H54 (cell line): ENCODE measurements around the gene DNMT3A.

Experiments
- DNase-seq: peaks from one replicate; pipeline ENCODE4 v3.0.0; 2011; ENCODE audit warnings: low spot score, mixed read lengths; ENCODE audit not compliant: insufficient read length
- FAIRE-seq: peaks from 3 replicates; lab custom pipeline; 2011; peaks lifted over from hg19 to GRCh38; lab: Jason Lieb, UNC
- POLR2A ChIP-seq: IDR thresholded peaks from 2 replicates; pipeline ENCODE4 v1.6.1; 2011; ENCODE audit warnings: low read depth, mild to moderate bottlenecking, low read length

The DNMT3A gene

GRCh38 chr2:25293958-25294562 is 47.7 kb downstream of the DNMT3A start:
- TF ChIP-seq POLR2A, result no peak
- DNase-seq (no peak), FAIRE-seq (no peak)

DNA sequence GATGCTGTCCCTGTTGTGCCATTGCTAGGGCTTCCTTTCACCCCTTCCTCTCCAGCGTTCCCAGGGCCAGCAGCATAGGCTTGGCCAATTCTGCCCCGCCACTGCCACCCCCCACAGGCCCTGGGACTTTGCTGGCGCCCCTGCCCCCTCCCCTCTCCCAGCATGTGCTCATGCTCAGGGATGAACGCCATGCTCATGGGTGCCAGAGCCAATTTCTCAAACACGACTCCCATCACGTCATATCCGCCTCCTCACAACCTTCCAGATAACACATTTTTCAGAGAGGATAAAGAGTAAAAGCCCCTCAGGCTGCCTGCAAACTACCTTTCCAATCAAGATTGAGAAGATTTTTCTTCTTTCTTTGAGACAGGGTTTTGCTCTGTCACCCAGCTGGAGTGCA is 48.6 kb downstream of the DNMT3A start:
- TF ChIP-seq POLR2A, result no peak
- FAIRE-seq, result no peak
- DNase-seq, result no peak

- FAIRE-seq, result no peak
- no peak for TF ChIP-seq POLR2A
- DNase-seq, result no peak
Measured at GRCh38 chr2:25292408-25292807, 49.3 kb downstream of the DNMT3A start.

- FAIRE-seq, result no peak
- DNase-seq, result no peak
- TF ChIP-seq POLR2A, result no peak
Measured at GRCh38 chr2:25290811-25291495, 50.8 kb downstream of the DNMT3A start.

GRCh38 chr2:25286723-25287483 is 54.8 kb downstream of the DNMT3A start:
- FAIRE-seq (no peak), DNase-seq (no peak)
- TF ChIP-seq POLR2A, result no peak

DNA sequence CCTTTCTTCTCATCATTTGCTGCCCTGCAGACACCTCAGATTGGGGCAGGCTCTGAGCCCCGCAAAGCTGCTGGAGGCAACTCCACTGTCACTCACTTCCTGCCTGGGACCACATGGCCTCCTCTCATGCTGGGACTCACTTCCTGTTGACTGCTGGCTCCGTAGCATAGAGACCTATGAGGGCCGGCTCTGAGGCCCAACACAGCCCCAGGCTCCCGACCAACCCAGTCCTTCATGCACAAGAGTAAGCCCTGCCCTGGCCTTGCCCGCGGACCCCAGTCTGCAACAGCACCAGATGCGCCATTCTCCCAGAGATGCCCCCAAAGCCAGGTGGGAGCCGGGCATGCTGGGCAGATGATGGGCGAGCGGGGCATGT is 55.7 kb downstream of the DNMT3A start:
- no peak for FAIRE-seq
- TF ChIP-seq POLR2A, result no peak
- DNase-seq, result no peak

- no peak for TF ChIP-seq POLR2A
- FAIRE-seq (no peak), DNase-seq (no peak)
Measured at GRCh38 chr2:25285265-25286024, 56.3 kb downstream of the DNMT3A start.

DNA sequence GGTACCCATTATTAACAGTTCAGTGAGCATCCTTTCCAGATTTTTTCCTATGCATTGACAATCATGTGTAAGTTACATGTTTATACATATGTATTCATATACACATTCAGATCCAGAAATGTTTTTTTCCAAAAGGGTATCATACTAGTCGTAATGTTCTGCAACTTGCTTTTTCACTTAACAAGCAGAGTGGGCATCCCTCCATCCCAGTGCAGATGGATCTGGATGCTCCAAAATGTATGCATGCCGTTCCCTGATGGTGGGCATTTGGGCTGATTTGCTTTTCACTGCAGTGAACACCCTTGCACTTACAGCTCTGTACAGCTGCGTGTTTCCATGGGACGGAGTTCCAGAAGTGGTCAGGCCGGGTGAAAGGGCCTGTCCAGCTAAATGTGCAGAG is 57.0 kb downstream of the DNMT3A start:
- DNase-seq (no peak), FAIRE-seq (no peak)

GRCh38 chr2:25283921-25284320 is 57.8 kb downstream of the DNMT3A start:
- no peak for TF ChIP-seq POLR2A
- DNase-seq (no peak), FAIRE-seq (no peak)

More for the DNA sequence above, 57.0 kb downstream of the DNMT3A start:
- TF ChIP-seq POLR2A, result no peak

DNA sequence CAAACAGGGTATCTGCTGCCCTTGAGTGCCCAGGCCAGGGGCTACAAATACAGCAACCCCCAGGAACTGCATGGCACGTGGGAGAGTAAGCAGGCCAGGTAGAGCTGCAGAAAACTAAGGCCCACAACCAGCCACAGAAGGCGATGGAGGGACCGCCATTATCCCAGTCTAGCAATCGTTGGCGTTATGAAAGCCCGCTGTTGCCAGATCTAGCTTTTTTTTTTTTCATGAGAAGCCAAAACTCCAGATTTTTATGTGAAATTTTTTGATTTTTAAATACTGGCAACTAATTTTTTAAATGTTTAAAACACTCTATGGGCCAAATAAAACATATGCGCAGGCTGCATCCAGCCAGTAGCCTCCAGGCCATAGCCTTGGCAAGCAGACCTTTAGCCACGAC is 59.8 kb downstream of the DNMT3A start:
- DNase-seq (no peak), FAIRE-seq (no peak)
- TF ChIP-seq POLR2A, result no peak

DNA sequence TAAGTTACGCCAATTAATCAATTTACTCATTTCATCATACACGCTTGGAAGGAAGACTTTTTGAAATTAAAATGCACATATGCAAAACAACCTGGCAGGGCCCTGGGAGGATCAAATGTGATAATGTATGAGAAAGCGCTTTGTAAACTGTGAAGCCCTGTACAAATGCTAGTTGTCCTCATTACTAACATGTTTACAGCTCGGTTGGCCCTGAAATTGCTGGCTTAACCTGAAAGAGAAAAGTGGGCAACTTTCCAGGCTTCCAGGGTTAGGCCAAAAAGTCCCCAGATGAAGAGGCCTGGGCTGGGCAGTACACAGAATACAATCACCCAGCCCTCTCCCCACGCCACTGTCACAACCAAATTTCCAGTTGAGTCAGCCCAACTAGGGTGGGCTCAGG is 60.2 kb downstream of the DNMT3A start:
- no peak for FAIRE-seq
- DNase-seq, result no peak
- TF ChIP-seq POLR2A, result no peak

DNA sequence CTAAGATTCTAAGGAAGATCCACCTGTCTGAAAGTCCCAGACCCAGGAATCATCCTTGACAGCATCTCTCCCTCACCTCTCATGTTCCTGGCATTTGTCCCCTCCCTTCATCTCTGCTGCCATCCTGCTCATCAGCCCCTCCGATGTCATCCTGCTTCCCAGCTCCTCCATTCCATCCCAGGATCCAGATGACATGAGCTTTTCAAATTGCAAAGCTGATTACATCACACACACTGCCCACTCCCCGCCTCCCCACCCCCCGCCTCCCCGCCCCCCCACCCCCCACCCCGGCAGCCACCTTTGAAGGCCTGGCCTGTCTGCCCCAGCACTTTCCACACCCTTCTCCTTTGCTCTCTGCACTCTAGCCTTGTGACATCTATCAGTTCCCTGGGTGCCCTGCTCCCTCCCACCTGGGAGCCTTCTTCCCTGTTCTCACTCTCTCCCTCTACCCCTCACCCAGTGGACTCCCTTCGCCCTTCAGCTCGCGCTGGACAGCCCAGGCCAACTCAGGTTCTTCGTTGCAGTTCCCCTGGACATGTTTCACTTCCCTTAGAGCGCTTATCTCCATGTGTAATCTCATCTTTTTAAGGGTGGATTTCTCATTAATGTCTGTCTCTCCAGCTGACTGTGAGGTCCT is 61.6 kb downstream of the DNMT3A start:
- TF ChIP-seq POLR2A, result no peak
- no peak for FAIRE-seq
- no peak for DNase-seq

DNA sequence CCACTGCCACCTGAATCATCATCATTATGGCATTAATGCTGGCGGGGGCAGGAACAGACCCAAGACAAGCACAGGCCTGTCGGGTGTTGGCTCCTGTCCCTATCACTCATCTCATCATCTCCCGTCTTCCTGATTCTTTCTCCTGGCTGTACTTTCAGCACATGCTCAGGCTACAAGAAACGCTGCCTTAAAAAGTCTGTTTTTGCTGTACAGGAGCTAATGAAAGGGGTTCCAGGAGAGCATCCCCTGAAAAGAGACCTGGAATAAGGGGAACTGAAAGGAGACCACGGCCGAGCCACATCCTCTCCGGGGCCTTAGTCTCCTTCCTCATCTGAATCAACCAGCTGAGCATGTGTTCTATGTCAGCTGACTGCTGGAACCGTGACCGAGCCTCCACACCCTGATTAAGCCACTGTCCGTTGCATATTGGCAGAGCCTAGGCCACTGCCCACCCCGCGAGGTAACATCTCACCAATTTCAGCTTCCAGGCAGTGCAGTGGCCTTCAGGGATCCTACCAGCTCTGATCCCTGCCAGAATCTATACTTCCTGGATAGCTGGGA is 62.6 kb downstream of the DNMT3A start:
- FAIRE-seq (no peak), DNase-seq (no peak)
- no peak for TF ChIP-seq POLR2A
